Transverse colon (tissue), 4 donors: Measurements from ENCODE around the gene GABBR2.

Experiments
- EP300 ChIP-seq: sonication (generic); formaldehyde crosslinking; IDR thresholded peaks from one replicate; pipeline ENCODE4 v1.6.1; 2017; ENCODE audit warnings: antibody characterized with exemption, low read depth
- POLR2A ChIP-seq: fragments of 450-650 bp; IDR thresholded peaks from one replicate; pipeline ENCODE4 v1.6.1; 2016; ENCODE audit warnings: antibody characterized with exemption, mild to moderate bottlenecking, moderate library complexity
- POLR2AphosphoS5 ChIP-seq, 3 donors: sonication (generic); formaldehyde crosslinking; IDR thresholded peaks; one replicate each; pipeline ENCODE4 v1.6.1; 2016; ENCODE audit warnings: antibody characterized with exemption in 3 of 3
- TF ChIP-seq, protein P1 (sequence below), 5 experiments: fragments of 200-600 bp in 3 of 5; fragments of 450-650 bp in 2 of 5; sonication (generic) in 3 of 5; IDR thresholded peaks; 1 replicate in 2 of 5; 2 replicates in 3 of 5; pipeline ENCODE4 v1.5.1; 2016 to 2017; ENCODE audit warnings: antibody characterized with exemption in 5 of 5, inconsistent platforms in 3 of 5, mild to moderate bottlenecking in 2 of 5, moderate library complexity in 1 of 5

DNA sequence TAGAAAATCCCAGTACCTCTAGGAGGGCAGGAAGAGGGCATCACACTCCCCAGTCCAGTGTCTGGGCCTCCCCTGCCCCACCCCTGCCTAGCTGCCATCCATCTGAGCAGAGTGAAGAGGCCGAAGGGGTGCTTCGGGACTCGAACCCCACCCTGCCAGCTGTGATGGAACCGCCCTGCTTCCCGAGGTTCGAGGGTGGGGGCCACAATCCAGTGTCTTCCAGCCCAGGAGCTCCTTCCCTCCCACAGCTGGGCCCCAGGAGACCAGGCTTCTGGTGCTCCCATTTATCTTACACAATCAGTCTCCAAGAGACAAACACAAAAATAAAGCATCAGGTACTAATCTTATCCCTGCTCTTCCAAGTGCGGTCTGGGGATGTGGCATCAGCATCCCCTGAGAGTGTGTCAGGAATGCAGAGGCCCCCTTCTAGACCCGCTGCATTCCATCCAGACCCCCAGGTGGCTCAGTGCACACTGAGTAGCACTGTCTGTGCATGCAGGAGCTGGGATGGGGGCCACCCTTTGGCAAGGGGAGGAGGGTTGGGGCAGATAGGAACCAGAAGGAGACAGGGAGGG is 330.4 kb downstream of the GABBR2 start:
- TF ChIP-seq, protein P1, sequence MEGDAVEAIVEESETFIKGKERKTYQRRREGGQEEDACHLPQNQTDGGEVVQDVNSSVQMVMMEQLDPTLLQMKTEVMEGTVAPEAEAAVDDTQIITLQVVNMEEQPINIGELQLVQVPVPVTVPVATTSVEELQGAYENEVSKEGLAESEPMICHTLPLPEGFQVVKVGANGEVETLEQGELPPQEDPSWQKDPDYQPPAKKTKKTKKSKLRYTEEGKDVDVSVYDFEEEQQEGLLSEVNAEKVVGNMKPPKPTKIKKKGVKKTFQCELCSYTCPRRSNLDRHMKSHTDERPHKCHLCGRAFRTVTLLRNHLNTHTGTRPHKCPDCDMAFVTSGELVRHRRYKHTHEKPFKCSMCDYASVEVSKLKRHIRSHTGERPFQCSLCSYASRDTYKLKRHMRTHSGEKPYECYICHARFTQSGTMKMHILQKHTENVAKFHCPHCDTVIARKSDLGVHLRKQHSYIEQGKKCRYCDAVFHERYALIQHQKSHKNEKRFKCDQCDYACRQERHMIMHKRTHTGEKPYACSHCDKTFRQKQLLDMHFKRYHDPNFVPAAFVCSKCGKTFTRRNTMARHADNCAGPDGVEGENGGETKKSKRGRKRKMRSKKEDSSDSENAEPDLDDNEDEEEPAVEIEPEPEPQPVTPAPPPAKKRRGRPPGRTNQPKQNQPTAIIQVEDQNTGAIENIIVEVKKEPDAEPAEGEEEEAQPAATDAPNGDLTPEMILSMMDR (IDR thresholded peaks at IDR 0.05), result no peak
- TF ChIP-seq POLR2AphosphoS5 (IDR thresholded peaks at IDR 0.05) (no peak), POLR2A (no peak), EP300 (no peak)
